ENCODE measurements around the gene PI16.

Gene PI16

GRCh38 chr6:37011656-37012378 lies 57.3 kb downstream of the PI16 start:
- Histone ChIP-seq H3K9ac (ENCODE audit: low read length) (no peak overlapping the region), H3K4me3 (ENCODE audit: low read length) (no peak overlapping the region), H3K27ac (ENCODE audit: low read length) (no peak overlapping the region), H3F3A (ENCODE audit: insufficient read depth, low read length) (no peaks in the 10 kb centered on the region), H3K4me1 (ENCODE audit: low read length) (peaks cover 7% of the 10 kb centered on the region; the same call in 1 of the 2 replicates), H3K36me3 (replicated peaks; ENCODE audit: insufficient read depth, low read length) (no peaks in the 10 kb centered on the region), H3K79me2 (ENCODE audit: low read length) (no peaks in the 10 kb centered on the region), H4K20me1 (ENCODE audit: insufficient read depth, low read length) (no peaks in the 10 kb centered on the region), H3K9me3 (replicated peaks; ENCODE audit: insufficient read depth, low read length) (no peaks in the 10 kb centered on the region), H3K4me2 (ENCODE audit: low read depth, low read length) (no peak overlapping the region), H3K27me3 (replicated peaks; ENCODE audit: insufficient read depth, low read length) (no peaks in the 10 kb centered on the region), H3K9me2 (replicated peaks; ENCODE audit: insufficient read depth, low read length) (no peaks in the 10 kb centered on the region), H2AFZ (ENCODE audit: low read length) (no peak overlapping the region)
- no peak for DNase-seq
- TF ChIP-seq EZH2 (optimal IDR thresholded peaks at IDR 0.05; ENCODE audit: low read depth, low read length) (no peak), EZH2phosphoT487 (IDR thresholded peaks at IDR 0.05; ENCODE audit: low read length) (no peak), CTCF (IDR thresholded peaks at IDR 0.05; ENCODE audit: low read length) (no peak)

- H4K20me1 ChIP-seq (ENCODE audit: insufficient read depth, low read length), result no peaks in the 10 kb centered on the region
- TF ChIP-seq CTCF (IDR thresholded peaks at IDR 0.05; ENCODE audit: low read length), result no peak
- no peak for TF ChIP-seq EZH2 (optimal IDR thresholded peaks at IDR 0.05; ENCODE audit: low read depth, low read length)
- no peak for DNase-seq
- no peak overlapping the region for H3K27ac ChIP-seq (ENCODE audit: low read length)
- H3K4me3 ChIP-seq (ENCODE audit: low read length), result no peak overlapping the region
- no peak overlapping the region for H3K9ac ChIP-seq (ENCODE audit: low read length)
- no peak overlapping the region for H3K4me2 ChIP-seq (ENCODE audit: low read depth, low read length)
- H2AFZ ChIP-seq (ENCODE audit: low read length), result no peak overlapping the region
- no peaks in the 10 kb centered on the region for H3F3A ChIP-seq (ENCODE audit: insufficient read depth, low read length)
- H3K9me3 ChIP-seq (replicated peaks; ENCODE audit: insufficient read depth, low read length), result no peaks in the 10 kb centered on the region
- H3K36me3 ChIP-seq (replicated peaks; ENCODE audit: insufficient read depth, low read length), result no peaks in the 10 kb centered on the region
- no peaks in the 10 kb centered on the region for H3K79me2 ChIP-seq (ENCODE audit: low read length)
- H3K27me3 ChIP-seq (replicated peaks; ENCODE audit: insufficient read depth, low read length), result no peaks in the 10 kb centered on the region
- no peaks in the 10 kb centered on the region for H3K9me2 ChIP-seq (replicated peaks; ENCODE audit: insufficient read depth, low read length)
- H3K4me1 ChIP-seq (ENCODE audit: low read length), result peaks cover 3% of the 10 kb centered on the region
These were observed 59.3 kb downstream of the PI16 start for GRCh38 chr6:37013516-37014491.

Measured in MM.1S (cell line).